Measurements from ENCODE around the gene SCARB1.

GRCh38 chr12:124896461-124896860 lies 32.8 kb upstream of the SCARB1 start:
- TF ChIP-seq CTCF (IDR thresholded peaks at IDR 0.05) (no peak), POLR2A (IDR thresholded peaks at IDR 0.05) (no peak)

Data from tibial nerve (tissue), 3 donors.